GM19025 (cell line): ENCODE results near the gene EGFR.

Experiments used
- ATAC-seq: cut with Tn5 transposase; IDR thresholded peaks from one replicate; pipeline ENCODE4 v1.9.1; 2021; ENCODE audit warnings: mild to moderate bottlenecking, low read depth, moderate library complexity; ENCODE audit not compliant: unreplicated experiment

The EGFR gene

GRCh38 chr7:55060636-55061022, 41.8 kb downstream of the EGFR start:
- no peak for ATAC-seq

- no peak for ATAC-seq
Measured at GRCh38 chr7:55061726-55062499, 43.1 kb downstream of the EGFR start.

GRCh38 chr7:55063061-55063460, 44.2 kb downstream of the EGFR start:
- ATAC-seq, result no peak

- ATAC-seq, result no peak
Measured at GRCh38 chr7:55063633-55064032, 44.8 kb downstream of the EGFR start.

- peak; percentile 43 for ATAC-seq
Measured at GRCh38 chr7:55065079-55065478, 46.3 kb downstream of the EGFR start.

GRCh38 chr7:55065511-55066229, 46.9 kb downstream of the EGFR start:
- ATAC-seq, result peak; percentile 31

- no peak for ATAC-seq
Measured at GRCh38 chr7:55066524-55066923, 47.7 kb downstream of the EGFR start.

- peak; percentile 32 for ATAC-seq
Measured at GRCh38 chr7:55066938-55067337, 48.1 kb downstream of the EGFR start.

GRCh38 chr7:55067748-55068147, 48.9 kb downstream of the EGFR start:
- no peak for ATAC-seq

GRCh38 chr7:55069271-55069792, 50.5 kb downstream of the EGFR start:
- ATAC-seq, result no peak

- ATAC-seq, result no peak
Measured at GRCh38 chr7:55070271-55070743, 51.5 kb downstream of the EGFR start.

GRCh38 chr7:55070854-55071253, 52.0 kb downstream of the EGFR start:
- no peak for ATAC-seq

GRCh38 chr7:55071411-55072175, 52.8 kb downstream of the EGFR start:
- ATAC-seq, result no peak

GRCh38 chr7:55072251-55072650, 53.4 kb downstream of the EGFR start:
- ATAC-seq, result no peak

GRCh38 chr7:55073051-55073511, 54.3 kb downstream of the EGFR start:
- ATAC-seq, result peak; percentile 50

- ATAC-seq, result peak; percentile 80
Measured at GRCh38 chr7:55073976-55074528, 55.2 kb downstream of the EGFR start.

- ATAC-seq, result no peak
Measured at GRCh38 chr7:55075464-55076021, 56.7 kb downstream of the EGFR start.

- no peak for ATAC-seq
Measured at GRCh38 chr7:55077561-55078410, 59.0 kb downstream of the EGFR start.
